ENCODE results near the gene JUND. TPM values are rescaled to one million over a fixed set of nuclear protein-coding genes. Genes with fewer than 3 reads are reported as not detected.

JUND gene
- total RNA-seq, 1 experiment from 2014 or later = 151 TPM

DNA sequence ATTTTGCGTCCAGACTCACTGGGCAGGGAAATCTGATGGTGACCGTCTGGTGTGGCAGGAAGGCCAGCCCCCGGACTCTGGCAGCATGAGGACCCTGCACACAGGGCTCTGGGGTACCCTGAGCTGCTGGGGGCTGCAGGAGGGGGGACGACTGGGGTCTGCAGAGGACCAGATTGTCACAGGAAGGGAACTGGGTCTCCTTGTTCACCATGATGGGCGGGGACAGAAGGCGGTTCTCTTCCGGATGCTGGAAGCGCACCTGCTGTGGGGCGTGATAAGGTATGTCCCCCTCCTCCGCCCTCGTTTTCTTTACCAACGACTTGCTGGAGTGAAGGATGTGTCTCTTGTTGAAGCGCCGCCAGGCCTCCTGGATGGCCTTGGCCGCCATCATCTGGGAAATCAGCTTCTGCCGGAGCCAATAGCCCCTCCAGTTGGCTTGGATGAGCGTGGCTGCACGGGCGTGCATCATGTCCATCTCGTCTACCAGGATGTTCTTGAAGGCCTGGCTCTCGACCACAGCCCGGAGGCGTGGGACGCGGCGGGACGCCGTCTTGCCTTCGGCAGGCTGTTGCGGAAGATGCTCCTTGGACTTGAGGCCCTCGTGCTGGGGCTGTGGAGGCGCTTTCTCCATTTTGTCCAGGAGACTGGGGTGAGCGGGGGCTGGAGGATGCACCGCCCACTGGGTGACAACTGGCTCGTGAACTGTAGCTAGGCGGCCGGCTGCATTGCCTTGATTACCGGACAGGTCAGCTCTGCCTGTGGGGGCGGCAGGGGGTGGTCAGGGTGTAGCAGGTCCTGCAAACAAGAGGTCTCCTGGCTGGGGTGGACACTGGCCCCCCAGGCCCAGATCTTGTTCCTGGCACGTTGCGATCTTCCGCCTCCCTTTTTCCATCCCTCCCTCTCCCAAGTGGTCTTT is 14.4 kb downstream of the JUND start:
- no peak for ATAC-seq
- no peak for TF ChIP-seq EZH2 (IDR thresholded peaks at IDR 0.05; ENCODE audit: low read length, unreplicated experiment)
- no peak for TF ChIP-seq EZH2phosphoT487 (IDR thresholded peaks at IDR 0.05; ENCODE audit: borderline replicate concordance, low read length)
- TF ChIP-seq, protein P1, sequence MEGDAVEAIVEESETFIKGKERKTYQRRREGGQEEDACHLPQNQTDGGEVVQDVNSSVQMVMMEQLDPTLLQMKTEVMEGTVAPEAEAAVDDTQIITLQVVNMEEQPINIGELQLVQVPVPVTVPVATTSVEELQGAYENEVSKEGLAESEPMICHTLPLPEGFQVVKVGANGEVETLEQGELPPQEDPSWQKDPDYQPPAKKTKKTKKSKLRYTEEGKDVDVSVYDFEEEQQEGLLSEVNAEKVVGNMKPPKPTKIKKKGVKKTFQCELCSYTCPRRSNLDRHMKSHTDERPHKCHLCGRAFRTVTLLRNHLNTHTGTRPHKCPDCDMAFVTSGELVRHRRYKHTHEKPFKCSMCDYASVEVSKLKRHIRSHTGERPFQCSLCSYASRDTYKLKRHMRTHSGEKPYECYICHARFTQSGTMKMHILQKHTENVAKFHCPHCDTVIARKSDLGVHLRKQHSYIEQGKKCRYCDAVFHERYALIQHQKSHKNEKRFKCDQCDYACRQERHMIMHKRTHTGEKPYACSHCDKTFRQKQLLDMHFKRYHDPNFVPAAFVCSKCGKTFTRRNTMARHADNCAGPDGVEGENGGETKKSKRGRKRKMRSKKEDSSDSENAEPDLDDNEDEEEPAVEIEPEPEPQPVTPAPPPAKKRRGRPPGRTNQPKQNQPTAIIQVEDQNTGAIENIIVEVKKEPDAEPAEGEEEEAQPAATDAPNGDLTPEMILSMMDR (conservative IDR thresholded peaks at IDR 0.05; ENCODE audit: low read depth, low read length) = no peak
- H3F3A ChIP-seq (ENCODE audit: low read length, unreplicated experiment) = no peaks in the 10 kb centered on the region
- H2AFZ ChIP-seq (ENCODE audit: low read length) = no peak overlapping the region
- intact Hi-C loops (cut with micrococcal nuclease) = no loop called here
- no peak overlapping the region for H3K4me2 ChIP-seq (ENCODE audit: low read length)
- no TSS peak for BruUV-seq (replicated peaks)
- no peaks in the 10 kb centered on the region for H3K9me2 ChIP-seq (replicated peaks; ENCODE audit: low read length)
- POLR2A ChIA-PET (ENCODE audit: unreplicated experiment) = no interaction called here
- no peaks in the 10 kb centered on the region for H3K79me2 ChIP-seq (ENCODE audit: low read length)
- no peaks in the 10 kb centered on the region for H3K27me3 ChIP-seq (ENCODE audit: low read length)
- H3K9ac ChIP-seq (ENCODE audit: low read length) = no peak overlapping the region
- no peaks in the 10 kb centered on the region for H3K4me1 ChIP-seq (ENCODE audit: insufficient read depth, low read length)
- H3K36me3 ChIP-seq (ENCODE audit: low read depth, low read length) = no peaks in the 10 kb centered on the region
- DNase-seq = no peak
- no peak overlapping the region for H3K4me3 ChIP-seq (ENCODE audit: low read length)
- no peaks in the 10 kb centered on the region for H4K20me1 ChIP-seq (ENCODE audit: low read length)
- no peaks in the 10 kb centered on the region for H3K9me3 ChIP-seq (ENCODE audit: low read length)
- CTCF ChIA-PET = no interaction called here
- H3K27ac ChIP-seq (ENCODE audit: low read length) = no peak overlapping the region

DNA sequence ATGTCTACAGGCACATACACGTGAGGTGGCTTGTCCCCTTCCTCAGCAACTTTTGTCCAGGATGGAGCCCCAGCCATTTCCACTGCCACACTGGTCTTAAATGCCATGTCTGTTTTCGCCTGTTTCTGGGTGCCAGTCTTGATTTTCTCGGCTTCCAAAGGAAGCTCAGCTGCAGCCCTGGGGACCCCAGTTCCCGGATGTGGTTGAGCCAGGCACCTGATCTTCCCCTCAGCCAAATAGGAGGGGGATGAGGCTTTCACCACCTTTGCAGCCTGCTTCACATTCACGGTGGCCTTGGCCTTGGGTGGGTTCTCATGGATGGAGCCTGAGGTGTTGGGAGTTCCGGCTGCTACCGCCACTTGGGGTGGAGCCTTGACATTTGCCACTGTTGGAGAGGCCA is 15.8 kb downstream of the JUND start:
- no TSS peak for BruUV-seq (replicated peaks)
- no peaks in the 10 kb centered on the region for H3K79me2 ChIP-seq (ENCODE audit: low read length)
- H2AFZ ChIP-seq (ENCODE audit: low read length) = no peak overlapping the region
- H3K4me3 ChIP-seq (ENCODE audit: low read length) = no peak overlapping the region
- no peak overlapping the region for H3K4me2 ChIP-seq (ENCODE audit: low read length)
- no peak overlapping the region for H3K27ac ChIP-seq (ENCODE audit: low read length)
- DNase-seq (no peak), ATAC-seq (no peak)
- H3K9me2 ChIP-seq (replicated peaks; ENCODE audit: low read length) = no peaks in the 10 kb centered on the region
- ChIA-PET CTCF (no interaction called here), POLR2A (ENCODE audit: unreplicated experiment) (no interaction called here)
- intact Hi-C loops (cut with micrococcal nuclease) = no loop called here
- no peaks in the 10 kb centered on the region for H3K27me3 ChIP-seq (ENCODE audit: low read length)
- no peaks in the 10 kb centered on the region for H3K36me3 ChIP-seq (ENCODE audit: low read depth, low read length)
- no peaks in the 10 kb centered on the region for H3K4me1 ChIP-seq (ENCODE audit: insufficient read depth, low read length)
- TF ChIP-seq, protein P1 (conservative IDR thresholded peaks at IDR 0.05; ENCODE audit: low read depth, low read length) = no peak
- no peak for TF ChIP-seq EZH2phosphoT487 (IDR thresholded peaks at IDR 0.05; ENCODE audit: borderline replicate concordance, low read length)
- TF ChIP-seq EZH2 (IDR thresholded peaks at IDR 0.05; ENCODE audit: low read length, unreplicated experiment) = no peak
- H3F3A ChIP-seq (ENCODE audit: low read length, unreplicated experiment) = no peaks in the 10 kb centered on the region
- H4K20me1 ChIP-seq (ENCODE audit: low read length) = no peaks in the 10 kb centered on the region
- H3K9me3 ChIP-seq (ENCODE audit: low read length) = no peaks in the 10 kb centered on the region
- H3K9ac ChIP-seq (ENCODE audit: low read length) = no peak overlapping the region

- H3K4me2 ChIP-seq (ENCODE audit: low read length) = no peak overlapping the region
- POLR2A ChIA-PET (ENCODE audit: unreplicated experiment) = no interaction called here
- no peak overlapping the region for H3K9ac ChIP-seq (ENCODE audit: low read length)
- ATAC-seq = no peak
- no peak overlapping the region for H2AFZ ChIP-seq (ENCODE audit: low read length)
- DNase-seq = no peak
- intact Hi-C loops (cut with micrococcal nuclease) = no loop called here
- TF ChIP-seq EZH2phosphoT487 (IDR thresholded peaks at IDR 0.05; ENCODE audit: borderline replicate concordance, low read length) (no peak), EZH2 (IDR thresholded peaks at IDR 0.05; ENCODE audit: low read length, unreplicated experiment) (no peak)
- TF ChIP-seq, protein P1 (conservative IDR thresholded peaks at IDR 0.05; ENCODE audit: low read depth, low read length) = no peak
- CTCF ChIA-PET = no interaction called here
- H3F3A ChIP-seq (ENCODE audit: low read length, unreplicated experiment) = no peaks in the 10 kb centered on the region
- H3K9me2 ChIP-seq (replicated peaks; ENCODE audit: low read length) = no peaks in the 10 kb centered on the region
- H4K20me1 ChIP-seq (ENCODE audit: low read length) = no peaks in the 10 kb centered on the region
- H3K79me2 ChIP-seq (ENCODE audit: low read length) = no peaks in the 10 kb centered on the region
- H3K4me1 ChIP-seq (ENCODE audit: insufficient read depth, low read length) = no peaks in the 10 kb centered on the region
- H3K36me3 ChIP-seq (ENCODE audit: low read depth, low read length) = no peaks in the 10 kb centered on the region
- no peaks in the 10 kb centered on the region for H3K27me3 ChIP-seq (ENCODE audit: low read length)
- no peak overlapping the region for H3K4me3 ChIP-seq (ENCODE audit: low read length)
- no TSS peak for BruUV-seq (replicated peaks)
- H3K27ac ChIP-seq (ENCODE audit: low read length) = no peak overlapping the region
- no peaks in the 10 kb centered on the region for H3K9me3 ChIP-seq (ENCODE audit: low read length)
Measured at GRCh38 chr19:18264971-18265540, 16.4 kb downstream of the JUND start.

Measured in PC-3 (cell line).